Breast epithelium (tissue), 3 donors: Measurements from ENCODE around the gene PRR20G.
"Not testable (repeated sequence)": the region's sequence is repeated elsewhere in the genome, so short reads cannot be mapped to it uniquely, and the experiment has no call there.

ENCODE experiments used
- CTCF ChIP-seq, 3 donors: fragments of 450-650 bp; IDR thresholded peaks; one replicate each; pipeline ENCODE4 v1.5.1; 2016 to 2017; ENCODE audit warnings: antibody characterized with exemption in 3 of 3, mild to moderate bottlenecking in 3 of 3, moderate library complexity in 3 of 3
- POLR2A ChIP-seq: fragments of 450-650 bp; IDR thresholded peaks from one replicate; pipeline ENCODE4 v1.6.1; 2016; ENCODE audit warnings: antibody characterized with exemption, mild to moderate bottlenecking, moderate library complexity

DNA sequence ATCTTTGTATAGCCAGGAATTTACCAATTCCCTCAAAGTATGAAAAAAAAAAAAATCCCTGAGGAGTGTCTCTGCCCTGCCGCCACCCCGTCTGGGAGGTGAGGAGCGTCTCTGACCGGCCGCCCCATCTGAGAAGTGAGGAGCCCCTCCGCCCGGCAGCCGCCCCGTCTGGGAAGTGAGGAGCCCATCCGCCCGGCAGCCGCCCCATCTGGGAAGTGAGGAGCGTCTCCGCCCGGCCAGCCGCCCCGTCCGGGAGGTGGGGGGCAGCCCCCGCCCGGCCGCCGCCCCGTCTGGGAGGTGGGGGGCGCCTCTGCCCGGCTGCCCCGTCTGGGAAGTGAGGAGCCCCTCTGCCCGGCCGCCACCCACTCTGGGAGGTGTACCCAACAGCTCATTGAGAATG, 21.0 kb upstream of the PRR20G start:
- not testable (repeated sequence) for TF ChIP-seq POLR2A; CTCF (IDR thresholded peaks at IDR 0.05)
